SK-MEL-5 (cell line): ENCODE data around the gene NQO1. TPM values are rescaled to one million over a fixed set of nuclear protein-coding genes. Genes with fewer than 3 reads are reported as not detected.
A peak's percentile ranks its signal among the peaks of the same experiment; 100 is the strongest.

Experiments used
- DNase-seq: peaks from one replicate; pipeline ENCODE4 v3.0.0-alpha.2; 2016; ENCODE audit warnings: low read depth, low spot score
- in situ Hi-C: cut with HindIII; loops from 2 replicates; pipeline ENCODE4 v1.10.0; 2016; ENCODE audit warnings: low sequenced_read_pairs, high pct_unique_total_duplicates, low pct_unique_long_range_greater_than_20kb
- total RNA-seq: library from RNA; depleted of rRNA; stranded (reverse); fragments of >200 nt; shearing (Covaris generic); gene quantifications from 2 replicates; pipeline ENCODE4 v1.2.3, GENCODE V29; 2014; rRNA removed

The NQO1 gene
- total RNA-seq, 1 experiment from 2014 or later: 1,689 TPM

GRCh38 chr16:69672998-69673713 is 53.2 kb downstream of the NQO1 start:
- in situ Hi-C loops: no loop called here
- DNase-seq: no peak

DNA sequence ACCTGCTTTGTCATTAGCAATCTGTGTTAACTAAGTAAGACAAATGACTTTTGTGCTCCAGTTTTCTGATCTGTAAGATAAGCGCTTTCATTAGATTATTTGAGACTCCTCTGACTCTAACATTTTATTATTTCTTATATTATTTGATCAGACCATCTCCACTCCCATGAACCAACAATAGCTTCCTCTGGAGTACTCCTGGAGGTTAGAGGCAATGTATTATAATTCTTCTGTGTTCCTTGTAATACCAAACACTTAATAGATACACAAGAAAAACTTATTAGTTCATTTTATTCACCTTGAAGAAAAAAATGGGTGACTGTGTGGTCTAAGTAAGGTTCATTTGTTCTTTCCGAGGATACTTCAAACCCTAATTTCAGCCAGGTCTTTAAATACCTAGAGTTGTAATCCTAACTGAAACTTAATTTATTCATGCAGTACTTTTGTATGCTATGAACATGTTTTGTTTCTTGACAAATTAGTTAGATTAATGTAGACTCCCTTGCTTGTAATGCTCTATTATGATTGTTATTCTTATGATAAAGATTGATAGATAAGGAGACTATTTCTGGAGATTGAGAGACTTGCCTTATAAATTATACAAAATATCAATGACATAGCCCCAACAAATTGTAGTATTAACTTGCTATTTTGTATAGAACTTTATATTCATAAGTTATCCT is 53.9 kb downstream of the NQO1 start:
- in situ Hi-C loops: no loop called here
- no peak for DNase-seq

DNA sequence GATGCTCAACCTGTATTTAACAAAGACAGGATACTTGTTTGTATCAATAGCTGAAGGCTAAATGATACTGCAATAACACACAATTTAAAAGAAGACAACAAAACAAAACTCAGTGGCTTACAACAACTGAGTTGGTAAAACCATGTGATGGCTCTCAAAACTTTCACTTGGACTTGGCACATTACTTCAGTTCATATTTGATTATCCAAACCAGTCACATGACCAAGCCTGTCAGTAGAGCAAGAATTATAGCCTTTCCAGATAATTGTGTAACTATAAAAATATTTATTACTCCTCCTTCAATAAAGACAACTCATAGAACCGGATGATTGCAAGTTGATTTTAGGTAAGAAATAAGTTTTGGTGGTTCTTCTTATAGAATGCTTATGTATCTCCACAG is 56.8 kb downstream of the NQO1 start:
- in situ Hi-C loops: no loop called here
- DNase-seq: peak; percentile 8

DNA sequence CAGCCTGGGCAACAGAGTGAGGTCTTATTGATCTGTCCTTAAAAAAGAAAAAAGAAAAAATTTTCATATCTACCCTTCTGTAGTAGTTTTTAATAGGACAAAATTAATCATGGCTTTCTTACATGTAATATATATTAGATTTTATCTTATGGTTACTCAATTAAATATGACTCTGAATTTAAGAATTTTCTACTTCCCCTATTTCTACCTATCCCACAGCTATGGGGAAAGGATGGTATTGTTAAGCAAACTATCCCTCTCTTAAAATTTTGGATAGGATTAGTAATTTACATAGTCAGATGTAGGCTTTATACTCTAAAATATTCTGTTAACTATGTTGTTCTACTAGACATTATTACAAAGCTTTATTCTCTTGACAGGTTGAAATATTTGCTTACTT is 62.5 kb downstream of the NQO1 start:
- in situ Hi-C loops: no loop called here
- no peak for DNase-seq

- DNase-seq: no peak
- in situ Hi-C loops: no loop called here
Observed at GRCh38 chr16:69662901-69663300, 63.5 kb downstream of the NQO1 start.

DNA sequence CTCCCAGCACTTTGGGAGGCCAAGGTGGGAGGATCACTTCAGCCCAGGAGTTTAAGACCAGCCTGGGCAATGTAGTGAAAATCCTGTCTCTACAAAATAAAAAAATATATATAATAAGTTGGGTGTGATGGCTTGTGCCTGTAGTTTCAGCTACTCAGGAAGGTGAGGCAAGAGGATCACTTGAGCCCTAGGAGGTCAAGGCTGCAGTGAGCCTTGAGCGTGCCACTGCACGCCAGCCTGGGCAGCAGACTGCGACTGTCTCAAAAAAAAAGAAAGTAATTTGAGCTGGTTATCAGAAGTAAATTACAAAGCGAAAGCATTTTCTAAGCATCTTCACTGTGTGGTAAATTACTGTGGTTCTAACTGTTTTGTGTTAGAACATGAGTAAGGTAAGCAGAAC is 66.2 kb downstream of the NQO1 start:
- in situ Hi-C loops: no loop called here
- no peak for DNase-seq

Other genes starting within 250 kb of the NQO1 start
- gene NFAT5, start 160.6 kb downstream of the NQO1 start, total RNA-seq: 6.7 and 11.3 TPM in 2 replicates
- 14.6 and 16.5 TPM in 2 replicates for gene NOB1, start 28.4 kb upstream of the NQO1 start, total RNA-seq
- gene WWP2, start 35.8 kb upstream of the NQO1 start, total RNA-seq: 13.9 and 14.0 TPM in 2 replicates
- 0.32 and 0.37 TPM in 2 replicates for gene CLEC18A, start 224.8 kb upstream of the NQO1 start, total RNA-seq